Activated T-cell treated with anti-CD3 and anti-CD28 coated beads for 24 hours (primary cell): ENCODE data around the gene PRSS38.

Experiments used
- DNase-seq: peaks from one replicate; pipeline ENCODE4 v3.0.0-alpha.2; 2020; ENCODE audit warnings: low read depth

PRSS38 gene

GRCh38 chr1:227815468-227816409 is at the start of gene PRSS38:
PRSS38 (plus strand) TSS chr1:227815675; CDS start chr1:227815717, 42 bp downstream.
- DNase-seq, result no peak

- peak; percentile 49 for DNase-seq
Observed at GRCh38 chr1:227766015-227766634, 49.4 kb upstream of the PRSS38 start.

- no peak for DNase-seq
Observed at GRCh38 chr1:227766653-227767277, 48.7 kb upstream of the PRSS38 start.

- DNase-seq, result no peak
Observed at GRCh38 chr1:227767401-227768124, 47.9 kb upstream of the PRSS38 start.

GRCh38 chr1:227768125-227768439 is 47.4 kb upstream of the PRSS38 start:
- DNase-seq, result no peak

GRCh38 chr1:227768640-227769039 is 46.8 kb upstream of the PRSS38 start:
- no peak for DNase-seq

- no peak for DNase-seq
Observed at GRCh38 chr1:227769047-227769935, 46.2 kb upstream of the PRSS38 start.

- no peak for DNase-seq
Observed at GRCh38 chr1:227769936-227770494, 45.5 kb upstream of the PRSS38 start.

- DNase-seq, result no peak
Observed at GRCh38 chr1:227770812-227771211, 44.7 kb upstream of the PRSS38 start.

- no peak for DNase-seq
Observed at GRCh38 chr1:227771326-227771725, 44.1 kb upstream of the PRSS38 start.

GRCh38 chr1:227771771-227772170 is 43.7 kb upstream of the PRSS38 start:
- DNase-seq, result no peak

- DNase-seq, result no peak
Observed at GRCh38 chr1:227773558-227773957, 41.9 kb upstream of the PRSS38 start.

- DNase-seq, result no peak
Observed at GRCh38 chr1:227774051-227774731, 41.3 kb upstream of the PRSS38 start.

GRCh38 chr1:227774821-227775661 is 40.4 kb upstream of the PRSS38 start:
- DNase-seq, result no peak

- DNase-seq, result no peak
Observed at GRCh38 chr1:227775841-227776240, 39.6 kb upstream of the PRSS38 start.

- no peak for DNase-seq
Observed at GRCh38 chr1:227776331-227776771, 39.1 kb upstream of the PRSS38 start.

GRCh38 chr1:227777156-227777555 is 38.3 kb upstream of the PRSS38 start:
- DNase-seq, result no peak

- DNase-seq, result no peak
Observed at GRCh38 chr1:227777646-227778045, 37.8 kb upstream of the PRSS38 start.

GRCh38 chr1:227778401-227778947 is 37.0 kb upstream of the PRSS38 start:
- no peak for DNase-seq
